ENCODE data around the gene CHPT1.

CHPT1 gene

GRCh38 chr12:101772012-101772775 lies 74.8 kb downstream of the CHPT1 start:
- Histone ChIP-seq H3K4me1 (no peaks in the 10 kb centered on the region), H3K36me3 (no peaks in the 10 kb centered on the region), H3K4me3 (ENCODE audit: low read depth, low read length) (no peak overlapping the region), H3K9me3 (no peaks in the 10 kb centered on the region), H3K27me3 (no peaks in the 10 kb centered on the region)
- no peak for TF ChIP-seq CTCF (IDR thresholded peaks at IDR 0.05; ENCODE audit: low read depth, low read length)
- DNase-seq, result no peak

GRCh38 chr12:101773650-101774162 lies 76.3 kb downstream of the CHPT1 start:
- Histone ChIP-seq H3K27me3 (no peaks in the 10 kb centered on the region), H3K4me1 (no peaks in the 10 kb centered on the region), H3K36me3 (no peaks in the 10 kb centered on the region), H3K9me3 (no peaks in the 10 kb centered on the region), H3K4me3 (ENCODE audit: low read depth, low read length) (no peak overlapping the region)
- DNase-seq, result peak; percentile 49
- TF ChIP-seq CTCF (IDR thresholded peaks at IDR 0.05; ENCODE audit: low read depth, low read length), result peak; percentile 92

- no peak for TF ChIP-seq CTCF (IDR thresholded peaks at IDR 0.05; ENCODE audit: low read depth, low read length)
- H3K4me3 ChIP-seq (ENCODE audit: low read depth, low read length), result no peak overlapping the region
- no peaks in the 10 kb centered on the region for H3K36me3 ChIP-seq
- no peaks in the 10 kb centered on the region for H3K9me3 ChIP-seq
- no peaks in the 10 kb centered on the region for H3K27me3 ChIP-seq
- H3K4me1 ChIP-seq, result no peaks in the 10 kb centered on the region
- no peak for DNase-seq
Measured at GRCh38 chr12:101775816-101776215, 78.4 kb downstream of the CHPT1 start.

- Histone ChIP-seq H3K9me3 (no peaks in the 10 kb centered on the region), H3K4me3 (ENCODE audit: low read depth, low read length) (no peak overlapping the region), H3K36me3 (no peaks in the 10 kb centered on the region), H3K4me1 (no peaks in the 10 kb centered on the region), H3K27me3 (no peaks in the 10 kb centered on the region)
- no peak for DNase-seq
- TF ChIP-seq CTCF (IDR thresholded peaks at IDR 0.05; ENCODE audit: low read depth, low read length), result no peak
Measured at GRCh38 chr12:101777485-101777884, 80.0 kb downstream of the CHPT1 start.

GRCh38 chr12:101777978-101778377 lies 80.5 kb downstream of the CHPT1 start:
- no peak for TF ChIP-seq CTCF (IDR thresholded peaks at IDR 0.05; ENCODE audit: low read depth, low read length)
- H3K4me3 ChIP-seq (ENCODE audit: low read depth, low read length), result no peak overlapping the region
- H3K36me3 ChIP-seq, result no peaks in the 10 kb centered on the region

More at GRCh38 chr12:101777978-101778377, 80.5 kb downstream of the CHPT1 start:
- Histone ChIP-seq H3K27me3 (no peaks in the 10 kb centered on the region), H3K9me3 (no peaks in the 10 kb centered on the region), H3K4me1 (no peaks in the 10 kb centered on the region)
- no peak for DNase-seq
